ENCODE results near the gene ZNF469.
A peak's percentile ranks its signal among the peaks of the same experiment; 100 is the strongest.

The ZNF469 gene

DNA sequence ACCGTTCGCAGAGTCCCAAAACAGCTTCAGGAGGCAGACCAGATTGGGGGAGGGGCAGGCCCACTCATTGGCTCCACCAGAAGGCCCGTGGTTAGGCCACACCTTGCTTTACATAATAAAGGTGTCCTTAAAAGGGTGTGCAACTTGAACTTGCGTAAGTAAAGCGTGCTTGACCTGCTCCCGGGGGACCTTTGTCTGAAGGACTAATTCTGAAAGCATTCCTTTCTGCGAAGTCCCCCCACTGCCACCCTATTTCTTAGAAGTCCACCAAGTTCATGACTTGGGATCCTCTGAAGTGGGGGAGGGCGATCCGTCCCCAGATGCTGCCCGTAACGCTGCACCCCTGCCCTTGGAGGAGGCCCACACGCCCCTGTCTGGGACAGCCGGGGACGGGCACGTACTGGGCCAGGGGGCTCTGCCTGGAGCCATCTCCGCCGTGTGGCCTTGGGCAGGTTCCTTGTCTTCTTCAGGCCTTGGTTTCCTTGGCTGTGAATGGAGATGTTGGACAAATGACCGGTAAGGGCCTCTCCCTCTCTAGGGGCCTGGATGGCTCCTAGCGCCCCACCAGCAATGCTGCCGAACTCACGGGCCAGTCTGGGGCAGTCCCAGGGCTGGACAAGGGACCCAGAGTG is 823 bp upstream of the ZNF469 start:
- no peaks in the 10 kb centered on the region for H3K36me3 Mint-ChIP-seq (ENCODE audit: insufficient read depth)
- no peaks in the 10 kb centered on the region for H3K9me3 Mint-ChIP-seq

DNA sequence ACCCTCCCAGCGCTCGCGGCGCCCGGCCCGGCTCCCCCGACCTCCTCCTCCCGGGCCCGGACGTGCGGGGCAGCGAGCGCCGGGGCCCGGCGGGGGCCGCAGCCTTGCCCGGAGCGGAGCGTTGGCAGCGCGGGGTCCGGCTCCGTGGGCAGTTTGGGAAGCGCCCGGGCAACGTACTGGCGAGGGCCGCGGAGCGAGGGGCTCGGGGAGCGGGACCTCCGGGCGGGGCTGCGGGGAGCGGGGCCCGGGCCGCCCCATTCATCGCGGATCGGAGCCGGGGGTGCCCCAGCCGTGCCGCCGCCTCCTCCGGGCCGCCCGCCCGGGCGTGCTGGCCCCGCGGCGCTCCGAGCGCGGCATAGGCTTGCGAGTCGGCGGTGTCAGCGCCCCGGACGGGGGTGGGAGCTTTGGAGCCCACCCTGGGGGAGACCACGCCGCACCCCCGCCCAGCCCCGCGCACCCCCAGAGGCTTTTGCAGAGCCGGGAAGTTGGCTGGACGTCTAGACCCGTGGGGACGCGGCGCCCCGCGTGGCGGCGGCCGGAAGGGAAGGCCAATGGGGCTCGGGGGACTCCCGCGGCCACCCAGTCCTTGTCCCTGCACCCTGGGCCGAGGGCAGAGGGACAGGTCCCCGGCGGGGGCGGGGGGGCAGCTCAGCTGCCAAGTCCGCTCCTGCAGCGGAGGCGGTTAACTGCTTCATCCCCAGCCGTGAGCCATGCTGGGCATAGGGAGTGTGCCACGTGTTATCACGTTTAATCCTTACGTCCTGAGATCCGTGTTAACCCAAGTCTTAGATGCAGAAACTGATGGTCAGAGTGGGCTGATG is 852 bp downstream of the ZNF469 start:
- Mint-ChIP-seq H3K36me3 (ENCODE audit: insufficient read depth) (no peaks in the 10 kb centered on the region), H3K27me3 (peaks cover 35 to 43% of the 10 kb centered on the region in 2 donors), H3K4me3 (no peak overlapping the region), H3K9me3 (no peaks in the 10 kb centered on the region), H3K27ac (no peak overlapping the region), H3K4me1 (ENCODE audit: low read depth in 2 of 2) (peaks cover 6 to 8% of the 10 kb centered on the region in 2 donors)
- no peak for ATAC-seq (replicated peaks)
- peak in 2 of 3 experiments; percentile 8 to 9 for DNase-seq

More for the DNA sequence above, 823 bp upstream of the ZNF469 start:
- ATAC-seq (replicated peaks) = no peak
- Mint-ChIP-seq H3K27me3 (peaks cover 31 to 35% of the 10 kb centered on the region in 2 donors), H3K4me1 (ENCODE audit: low read depth in 2 of 2) (peaks cover 6 to 8% of the 10 kb centered on the region in 2 donors), H3K27ac (no peak overlapping the region), H3K4me3 (peak overlapping the region; percentile 49 to 69)
- DNase-seq = no peak

DNA sequence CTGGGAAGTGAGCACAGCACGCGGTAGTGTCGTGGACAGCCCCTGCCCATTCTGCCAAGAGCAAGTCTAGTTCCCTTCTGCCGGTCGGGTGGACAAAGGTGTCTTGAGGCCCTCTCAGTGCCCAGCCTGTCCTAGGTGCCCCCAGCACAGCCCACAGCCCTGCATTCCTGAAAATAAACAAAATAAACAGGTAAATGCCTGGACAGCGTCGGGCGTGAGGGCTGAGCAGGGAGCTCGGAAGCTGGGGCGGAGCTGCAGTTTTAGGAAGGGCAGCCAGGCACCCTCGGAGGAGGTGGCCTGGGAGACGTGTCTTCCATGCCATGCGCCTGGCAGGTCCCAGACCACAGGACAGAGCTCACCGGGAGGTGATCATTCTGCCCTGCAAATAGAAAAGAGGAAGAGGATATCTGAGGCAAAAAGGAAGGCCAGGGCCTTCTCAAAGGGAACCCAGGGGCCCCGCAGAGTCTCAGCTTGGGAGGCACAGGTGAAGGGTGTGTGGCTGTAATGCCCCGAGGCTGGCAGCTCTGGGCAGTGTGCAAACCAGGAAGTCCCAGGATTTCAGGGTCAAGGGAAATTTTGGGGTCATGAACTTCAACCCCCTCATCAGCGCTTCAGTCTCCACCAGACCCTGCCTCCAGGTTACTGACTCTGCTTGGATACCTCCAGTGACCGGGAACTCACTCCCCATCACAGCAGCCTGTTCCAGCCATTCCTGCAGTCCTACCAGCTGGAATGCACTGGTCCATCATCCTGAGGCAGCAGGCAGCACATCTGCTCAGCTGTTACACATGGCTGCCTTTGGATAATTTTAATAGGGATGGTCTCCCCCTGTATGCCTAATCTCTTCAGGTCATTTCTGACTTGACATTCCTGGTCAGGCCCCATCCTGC is 1.7 kb downstream of the ZNF469 start:
- Mint-ChIP-seq H3K27ac (peak overlapping the region in 1 of 2 donors; percentile 68), H3K9me3 (no peaks in the 10 kb centered on the region), H3K4me3 (no peak overlapping the region), H3K27me3 (peaks cover 39 to 51% of the 10 kb centered on the region in 2 donors), H3K4me1 (ENCODE audit: low read depth in 2 of 2) (peaks cover 6 to 8% of the 10 kb centered on the region in 2 donors), H3K36me3 (ENCODE audit: insufficient read depth) (no peaks in the 10 kb centered on the region)
- ATAC-seq (replicated peaks) (no peak), DNase-seq (no peak)

DNA sequence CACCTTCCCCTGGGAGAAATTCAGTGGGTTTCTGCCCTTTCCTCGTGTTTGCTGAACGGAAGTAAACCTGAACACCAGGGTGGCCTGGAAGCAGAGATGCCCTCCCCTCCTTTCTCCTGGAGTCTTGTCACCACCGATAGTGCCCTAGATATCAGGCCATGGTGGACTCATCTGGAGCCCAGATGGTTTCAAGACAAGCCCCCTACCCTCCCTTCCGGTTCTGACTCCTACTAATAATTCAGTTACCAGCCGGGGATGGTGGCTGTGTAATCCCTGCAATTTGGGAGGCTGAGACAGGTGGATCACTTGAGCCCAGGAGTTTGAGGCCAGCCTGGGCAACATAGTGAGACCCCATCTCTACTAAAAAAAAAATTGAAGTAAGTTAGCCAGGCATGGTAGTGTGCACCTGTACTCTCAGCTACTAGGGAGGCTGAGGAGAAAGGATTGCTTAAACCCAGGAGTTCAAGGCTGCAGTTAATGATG is 2.4 kb downstream of the ZNF469 start:
- no peak for DNase-seq
- H3K27ac Mint-ChIP-seq = no peak overlapping the region
- no peaks in the 10 kb centered on the region for H3K9me3 Mint-ChIP-seq
- ATAC-seq (replicated peaks) = no peak
- peaks cover 45 to 58% of the 10 kb centered on the region in 2 donors for H3K27me3 Mint-ChIP-seq
- H3K36me3 Mint-ChIP-seq (ENCODE audit: insufficient read depth) = no peaks in the 10 kb centered on the region
- peaks cover 6 to 8% of the 10 kb centered on the region in 2 donors for H3K4me1 Mint-ChIP-seq (ENCODE audit: low read depth in 2 of 2)
- H3K4me3 Mint-ChIP-seq = no peak overlapping the region

DNA sequence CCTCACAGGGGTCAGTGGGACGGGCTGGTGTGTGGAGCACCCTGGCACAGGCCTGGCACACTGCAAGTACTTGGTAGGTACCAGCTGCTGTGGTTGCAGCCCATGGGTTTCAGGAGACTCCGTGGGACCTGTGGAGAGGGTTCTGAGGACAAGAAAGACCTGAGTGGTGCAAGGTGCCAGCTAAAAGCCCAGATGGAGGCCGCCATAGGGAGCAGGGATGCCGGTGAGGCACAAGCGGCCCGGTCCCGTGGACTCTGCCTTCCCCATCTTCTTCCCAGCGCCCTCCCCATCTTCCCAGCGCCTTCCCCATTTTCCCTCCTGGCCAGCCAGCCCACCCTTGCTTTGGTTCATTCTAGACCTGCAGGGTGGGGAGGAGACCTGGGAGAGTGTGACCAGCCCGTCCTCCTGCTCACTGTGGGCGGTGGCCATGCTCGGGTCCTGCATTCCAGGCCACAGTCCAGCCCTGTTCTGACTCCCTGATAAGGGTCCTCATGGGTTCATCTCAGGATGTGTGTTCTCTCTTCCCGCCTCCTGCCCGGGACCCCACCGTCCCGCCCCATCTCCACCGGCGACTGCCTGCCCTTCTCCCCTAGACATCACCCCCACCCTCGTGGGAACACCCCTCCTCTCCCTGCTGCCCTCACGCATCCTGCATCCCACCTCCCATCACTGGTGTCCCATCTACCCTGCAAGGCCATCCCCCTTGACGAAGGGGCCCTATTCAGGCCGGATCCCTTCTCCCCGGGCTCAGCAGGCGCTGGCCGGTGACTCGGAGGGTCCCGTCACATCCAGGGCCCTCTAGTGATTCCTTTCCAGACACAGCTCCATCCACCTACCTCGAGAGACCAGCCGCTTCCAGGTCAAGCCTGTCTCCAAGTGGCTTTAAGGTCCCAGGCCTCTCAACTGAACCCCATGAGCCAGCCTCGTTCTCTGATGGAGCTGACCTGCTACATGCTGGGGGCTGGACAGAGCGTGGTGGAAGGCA is 3.4 kb downstream of the ZNF469 start:
- ATAC-seq (replicated peaks) = no peak
- peaks cover 6 to 8% of the 10 kb centered on the region in 2 donors for H3K4me1 Mint-ChIP-seq (ENCODE audit: low read depth in 2 of 2)
- H3K4me3 Mint-ChIP-seq = no peak overlapping the region
- H3K27me3 Mint-ChIP-seq = peaks cover 54 to 67% of the 10 kb centered on the region in 2 donors
- no peak for DNase-seq
- H3K9me3 Mint-ChIP-seq = no peaks in the 10 kb centered on the region
- no peaks in the 10 kb centered on the region for H3K36me3 Mint-ChIP-seq (ENCODE audit: insufficient read depth)
- no peak overlapping the region for H3K27ac Mint-ChIP-seq

DNA sequence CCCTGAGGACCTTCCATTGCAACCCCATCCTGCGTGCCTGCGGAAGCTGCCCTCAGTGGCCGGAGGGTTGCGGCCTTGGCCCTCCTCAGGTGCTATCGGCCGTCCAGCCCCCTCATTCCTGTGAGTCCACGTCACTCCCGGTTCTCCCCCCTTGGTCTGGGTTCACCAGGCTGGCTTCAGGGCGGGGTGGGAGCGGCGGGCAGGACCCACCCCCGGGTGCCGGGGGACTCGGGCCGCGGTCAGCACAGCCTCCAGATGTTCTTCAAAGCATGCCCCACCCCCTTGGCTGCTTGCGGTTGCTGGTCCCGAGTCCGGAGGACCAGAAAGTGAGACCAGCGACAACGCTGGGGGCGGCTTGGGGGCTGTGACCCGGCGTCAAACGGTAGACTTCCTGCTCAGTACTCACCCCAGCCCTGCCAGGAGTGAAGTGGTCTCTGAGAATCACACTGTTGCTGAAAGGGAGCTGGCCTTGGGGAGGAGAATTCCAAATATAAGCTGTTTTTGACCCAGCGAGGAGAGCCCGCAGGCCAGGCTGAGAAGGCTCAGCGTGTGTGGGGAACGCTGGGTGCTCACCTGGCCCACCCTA is 4.5 kb downstream of the ZNF469 start:
- Mint-ChIP-seq H3K9me3 (no peaks in the 10 kb centered on the region), H3K36me3 (ENCODE audit: insufficient read depth) (no peaks in the 10 kb centered on the region), H3K27ac (no peak overlapping the region), H3K4me1 (ENCODE audit: low read depth in 2 of 2) (peaks cover 6 to 8% of the 10 kb centered on the region in 2 donors), H3K27me3 (peaks cover 57 to 75% of the 10 kb centered on the region in 2 donors), H3K4me3 (no peak overlapping the region)
- DNase-seq (no peak), ATAC-seq (replicated peaks) (no peak)

DNA sequence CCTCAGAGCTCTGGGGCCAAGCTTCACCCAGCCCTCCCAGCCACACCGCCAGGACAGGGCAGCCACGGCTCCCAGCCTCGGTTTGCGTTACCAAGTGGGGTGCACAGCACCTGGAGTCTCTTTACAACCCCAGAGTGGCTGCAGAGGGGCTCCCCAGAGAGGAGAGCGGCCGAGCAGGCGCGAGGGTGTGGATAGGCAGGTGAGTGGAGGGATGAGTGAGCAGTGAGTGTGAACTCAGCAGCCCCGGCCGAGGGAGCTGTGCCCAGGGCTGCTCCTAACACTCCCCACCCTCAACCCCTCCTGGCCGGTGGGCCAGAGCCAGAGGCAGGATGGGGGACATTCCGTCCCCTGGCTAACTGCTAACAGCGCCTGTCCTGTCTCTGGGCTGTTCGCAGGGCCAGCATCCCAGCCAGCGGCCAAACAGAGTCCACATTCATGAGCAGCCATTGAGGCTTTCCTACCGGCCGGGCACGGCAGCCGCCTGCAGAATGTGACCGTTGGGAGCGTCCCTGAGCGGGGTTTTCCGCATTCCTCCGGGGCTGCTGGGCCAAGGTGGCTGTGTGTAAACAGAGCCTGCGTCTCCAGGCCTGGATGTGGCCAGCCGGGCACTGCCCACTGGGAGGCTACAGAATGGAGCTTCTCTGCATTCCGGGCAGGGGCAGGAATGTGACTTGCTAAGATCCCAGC is 5.3 kb downstream of the ZNF469 start:
- Mint-ChIP-seq H3K36me3 (ENCODE audit: insufficient read depth) (no peaks in the 10 kb centered on the region), H3K9me3 (no peaks in the 10 kb centered on the region), H3K4me3 (no peak overlapping the region), H3K27ac (no peak overlapping the region), H3K4me1 (ENCODE audit: low read depth in 2 of 2) (peaks cover 3 to 5% of the 10 kb centered on the region in 2 donors), H3K27me3 (peaks cover 58 to 83% of the 10 kb centered on the region in 2 donors)
- DNase-seq (no peak), ATAC-seq (replicated peaks) (no peak)

DNA sequence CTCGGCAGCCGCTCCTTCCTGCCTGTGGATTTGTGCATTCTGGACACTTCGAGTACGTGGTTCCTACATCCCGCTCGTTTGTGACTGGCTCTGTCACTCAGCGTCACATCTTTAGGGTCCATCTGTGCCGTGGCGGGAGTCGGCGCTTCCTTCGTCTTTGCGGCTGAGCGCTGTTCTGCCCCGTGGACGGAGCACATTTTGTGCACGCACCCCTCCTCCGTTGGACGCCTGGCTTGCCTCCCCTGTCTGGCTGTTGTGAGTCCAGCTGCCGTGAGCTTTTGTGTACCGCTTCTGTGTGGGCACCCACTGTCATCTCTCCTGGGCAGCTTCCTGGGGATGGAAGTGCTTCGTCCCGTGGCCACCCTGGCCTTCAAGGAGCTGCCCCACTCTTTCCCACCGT is 6.4 kb downstream of the ZNF469 start:
- Mint-ChIP-seq H3K4me3 (no peak overlapping the region), H3K4me1 (ENCODE audit: low read depth in 2 of 2) (peaks cover under 1 to 2% of the 10 kb centered on the region in 2 donors), H3K36me3 (ENCODE audit: insufficient read depth) (no peaks in the 10 kb centered on the region), H3K27me3 (peaks cover 56 to 79% of the 10 kb centered on the region in 2 donors), H3K27ac (no peak overlapping the region), H3K9me3 (no peaks in the 10 kb centered on the region)
- DNase-seq = no peak
- ATAC-seq (replicated peaks) = no peak

DNA sequence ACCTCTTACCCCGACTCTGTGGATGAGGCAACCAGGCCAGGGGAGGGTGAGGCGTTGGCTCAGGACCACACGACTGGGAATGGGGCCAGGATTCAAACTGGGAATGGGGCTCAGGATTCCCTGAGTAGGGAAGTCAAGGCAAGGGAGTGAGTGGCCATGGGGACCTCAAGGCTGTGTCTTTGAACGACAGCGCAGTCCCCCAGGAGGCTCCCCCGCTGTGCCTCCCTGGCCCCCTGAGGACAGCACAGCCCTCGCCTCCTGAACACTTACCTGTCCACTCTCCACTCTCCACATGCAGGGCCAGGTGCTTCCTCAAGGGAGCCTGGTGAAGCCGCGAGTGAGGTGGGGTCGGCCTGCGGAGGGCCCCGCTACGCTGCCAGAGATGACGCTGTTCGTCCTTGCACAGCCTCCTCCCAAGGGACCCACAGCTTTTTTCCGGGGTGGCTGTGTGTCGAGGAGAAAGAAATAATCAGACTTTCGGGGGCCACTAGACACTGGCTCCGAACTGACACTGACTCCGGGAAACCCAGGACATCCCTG is 6.9 kb downstream of the ZNF469 start:
- no peaks in the 10 kb centered on the region for H3K4me1 Mint-ChIP-seq (ENCODE audit: low read depth in 2 of 2)
- DNase-seq (no peak), ATAC-seq (replicated peaks) (no peak)
- H3K9me3 Mint-ChIP-seq = no peaks in the 10 kb centered on the region
- peaks cover 51 to 74% of the 10 kb centered on the region in 2 donors for H3K27me3 Mint-ChIP-seq
- no peaks in the 10 kb centered on the region for H3K36me3 Mint-ChIP-seq (ENCODE audit: insufficient read depth)
- no peak overlapping the region for H3K4me3 Mint-ChIP-seq
- no peak overlapping the region for H3K27ac Mint-ChIP-seq

DNA sequence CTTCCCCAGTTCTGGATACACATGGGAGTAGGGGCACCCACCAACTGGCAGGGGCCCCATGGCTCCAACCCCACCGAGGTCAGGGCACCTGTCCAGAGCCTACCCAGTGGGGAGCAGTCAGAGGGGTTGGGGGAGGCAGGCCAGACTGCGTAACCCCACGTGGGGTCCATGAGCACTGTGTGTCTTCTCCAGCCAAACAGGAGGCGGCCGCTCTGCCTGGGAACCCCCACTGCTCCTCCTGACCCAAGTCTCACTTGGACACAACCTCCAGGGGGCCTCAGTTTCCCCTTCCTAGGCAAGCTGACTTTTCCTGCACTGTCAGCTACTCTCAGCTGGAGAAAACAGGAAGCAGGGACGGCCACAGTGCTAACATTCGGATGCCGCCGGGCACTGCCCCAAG is 7.5 kb downstream of the ZNF469 start:
- no peaks in the 10 kb centered on the region for H3K9me3 Mint-ChIP-seq
- peaks cover 45 to 68% of the 10 kb centered on the region in 2 donors for H3K27me3 Mint-ChIP-seq
- no peak overlapping the region for H3K27ac Mint-ChIP-seq
- ATAC-seq (replicated peaks) = no peak
- no peaks in the 10 kb centered on the region for H3K36me3 Mint-ChIP-seq (ENCODE audit: insufficient read depth)
- H3K4me3 Mint-ChIP-seq = no peak overlapping the region
- no peaks in the 10 kb centered on the region for H3K4me1 Mint-ChIP-seq (ENCODE audit: low read depth in 2 of 2)
- no peak for DNase-seq

DNA sequence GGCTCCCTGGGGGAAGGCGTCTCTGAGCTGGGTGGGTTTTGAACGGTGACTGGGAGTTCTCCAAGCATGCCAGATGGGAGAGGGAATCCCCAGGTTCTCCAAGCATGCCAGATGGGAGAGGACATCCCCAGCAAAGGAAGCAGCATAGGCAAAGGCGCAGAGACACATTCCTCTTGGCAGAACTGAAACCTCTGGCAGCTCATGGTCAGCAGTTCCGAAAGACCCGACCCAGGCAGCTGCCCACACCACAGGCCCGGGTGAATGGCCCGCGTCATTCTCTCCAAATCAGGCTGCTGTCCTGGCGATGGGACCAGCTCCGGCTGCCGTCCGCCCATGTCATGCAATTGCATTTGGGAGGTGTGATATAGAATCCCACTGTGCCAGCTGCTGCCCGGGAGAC is 8.0 kb downstream of the ZNF469 start:
- Mint-ChIP-seq H3K27me3 (peaks cover 40 to 67% of the 10 kb centered on the region in 2 donors), H3K4me3 (no peak overlapping the region), H3K4me1 (ENCODE audit: low read depth in 2 of 2) (no peaks in the 10 kb centered on the region), H3K9me3 (no peaks in the 10 kb centered on the region), H3K27ac (no peak overlapping the region), H3K36me3 (ENCODE audit: insufficient read depth) (no peaks in the 10 kb centered on the region)
- DNase-seq (no peak), ATAC-seq (replicated peaks) (no peak)

Measured in effector memory CD8-positive, alpha-beta T cell (primary cell).